CD4-positive, alpha-beta T cell treated with Interleukin-6 at 100 ng/mL for 8 hours (primary cell): Measurements from ENCODE around the gene TFPT.
"Not testable (repeated sequence)": the region's sequence is repeated elsewhere in the genome, so short reads cannot be mapped to it uniquely, and the experiment has no call there.

ENCODE experiments used
- DNase-seq: peaks from one replicate; pipeline ENCODE4 v3.0.0-alpha.2; 2020; ENCODE audit warnings: mixed read lengths, low spot score

Gene TFPT

GRCh38 chr19:54124393-54124792 lies 8.9 kb upstream of the TFPT start:
- DNase-seq: no peak

- DNase-seq: no peak
Observed at GRCh38 chr19:54123682-54124081, 8.2 kb upstream of the TFPT start.

- no peak for DNase-seq
Observed at GRCh38 chr19:54121259-54121658, 5.8 kb upstream of the TFPT start.

GRCh38 chr19:54114340-54115108 lies 933 bp downstream of the TFPT start:
- peak; percentile 57 for DNase-seq

- DNase-seq: no peak
Observed at GRCh38 chr19:54109651-54110050, 5.8 kb downstream of the TFPT start.

GRCh38 chr19:54108496-54108895 lies 7.0 kb downstream of the TFPT start:
- DNase-seq: no peak

- DNase-seq: no peak
Observed at GRCh38 chr19:54107876-54108490, 7.5 kb downstream of the TFPT start.

- DNase-seq: no peak
Observed at GRCh38 chr19:54106716-54107115, 8.7 kb downstream of the TFPT start.

GRCh38 chr19:54105796-54106195 lies 9.7 kb downstream of the TFPT start:
- DNase-seq: no peak

GRCh38 chr19:54104998-54105715 lies 10.3 kb downstream of the TFPT start:
- DNase-seq: no peak

GRCh38 chr19:54102421-54103169 lies 12.9 kb downstream of the TFPT start, which contains the start of gene NDUFA3:
Gene NDUFA3, plus strand, starts transcription at chr19:54102855. Its CDS starts 24 bp downstream, at chr19:54102879.
- peak; percentile 99 for DNase-seq

- DNase-seq: no peak
Observed at GRCh38 chr19:54100561-54100960, 14.9 kb downstream of the TFPT start, which contains the start of gene OSCAR. Gene OSCAR, minus strand, starts transcription at chr19:54100803. Its CDS starts 11 bp downstream, at chr19:54100792.

- not testable (repeated sequence) for DNase-seq
Observed at GRCh38 chr19:54099903-54100255, 15.6 kb downstream of the TFPT start.

GRCh38 chr19:54099190-54099902 lies 16.1 kb downstream of the TFPT start:
- DNase-seq: no peak

- peak; percentile 29 for DNase-seq
Observed at GRCh38 chr19:54096617-54097106, 18.8 kb downstream of the TFPT start.

- DNase-seq: peak; percentile 48
Observed at GRCh38 chr19:54095859-54096616, 19.4 kb downstream of the TFPT start.

GRCh38 chr19:54095136-54095858 lies 20.2 kb downstream of the TFPT start:
- DNase-seq: no peak

GRCh38 chr19:54094426-54095000 lies 20.9 kb downstream of the TFPT start:
- no peak for DNase-seq

- no peak for DNase-seq
Observed at GRCh38 chr19:54084410-54084809, 31.0 kb downstream of the TFPT start.
